IPS-18c (cell line): ENCODE measurements around the gene KRTAP2-4.
"Not testable (repeated sequence)": the region's sequence is repeated elsewhere in the genome, so short reads cannot be mapped to it uniquely, and the experiment has no call there.

Experiments used
- H3K4me3 ChIP-seq: 2 replicates; pipeline ENCODE4 v1.7.0; 2013; ENCODE audit warnings: low read depth, mild to moderate bottlenecking, low read length, moderate library complexity; ENCODE audit not compliant: insufficient read depth
- H3K9me3 ChIP-seq: one replicate; pipeline ENCODE4 v1.6.1; 2013; ENCODE audit warnings: mild to moderate bottlenecking, low read length, moderate library complexity; ENCODE audit not compliant: control insufficient read depth, insufficient read depth

The KRTAP2-4 gene

DNA sequence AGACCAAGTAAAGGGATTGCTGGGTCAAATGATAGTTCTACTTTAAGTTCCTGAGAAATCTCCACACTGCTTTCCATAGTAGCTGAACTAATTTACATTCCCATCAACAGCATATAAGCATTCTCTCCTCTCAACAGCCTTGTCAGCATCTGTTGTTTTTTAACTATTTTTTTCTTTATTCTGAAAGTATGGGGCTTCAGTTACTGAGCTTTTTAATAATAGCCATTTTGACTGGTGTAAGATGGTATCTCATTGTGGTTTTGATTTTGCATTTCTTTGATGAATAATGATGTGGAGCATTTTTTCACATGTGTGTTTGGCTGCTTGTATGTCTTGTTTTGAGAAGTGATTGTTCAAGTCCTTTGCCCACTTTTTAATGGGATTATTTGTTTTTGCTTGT lies 13.1 kb downstream of the KRTAP2-4 start:
- H3K4me3 ChIP-seq: no peak overlapping the region
- H3K9me3 ChIP-seq: no peaks in the 10 kb centered on the region

GRCh38 chr17:41049110-41049509 lies 16.6 kb downstream of the KRTAP2-4 start:
- Histone ChIP-seq H3K4me3 (no peak overlapping the region), H3K9me3 (no peaks in the 10 kb centered on the region)

DNA sequence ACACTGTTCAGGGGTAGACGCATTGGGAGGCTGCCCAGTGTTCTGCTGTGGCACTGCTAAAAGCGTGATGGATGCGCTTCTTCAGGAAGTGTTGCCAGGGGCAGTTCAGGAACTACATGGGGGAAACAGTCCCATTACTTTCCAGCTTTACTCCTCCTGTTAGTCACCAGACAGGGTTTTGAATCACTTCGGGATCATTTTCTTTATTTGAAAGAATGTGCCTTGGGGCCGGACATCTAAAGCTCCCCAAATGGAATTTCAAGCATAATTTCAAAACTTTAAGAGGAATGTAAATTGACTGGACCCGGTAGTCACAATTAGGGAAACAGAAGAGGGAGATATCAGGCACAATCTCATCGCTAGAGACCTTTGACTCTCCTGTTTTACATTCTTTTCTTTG lies 17.2 kb downstream of the KRTAP2-4 start:
- Histone ChIP-seq H3K9me3 (no peaks in the 10 kb centered on the region), H3K4me3 (no peak overlapping the region)

DNA sequence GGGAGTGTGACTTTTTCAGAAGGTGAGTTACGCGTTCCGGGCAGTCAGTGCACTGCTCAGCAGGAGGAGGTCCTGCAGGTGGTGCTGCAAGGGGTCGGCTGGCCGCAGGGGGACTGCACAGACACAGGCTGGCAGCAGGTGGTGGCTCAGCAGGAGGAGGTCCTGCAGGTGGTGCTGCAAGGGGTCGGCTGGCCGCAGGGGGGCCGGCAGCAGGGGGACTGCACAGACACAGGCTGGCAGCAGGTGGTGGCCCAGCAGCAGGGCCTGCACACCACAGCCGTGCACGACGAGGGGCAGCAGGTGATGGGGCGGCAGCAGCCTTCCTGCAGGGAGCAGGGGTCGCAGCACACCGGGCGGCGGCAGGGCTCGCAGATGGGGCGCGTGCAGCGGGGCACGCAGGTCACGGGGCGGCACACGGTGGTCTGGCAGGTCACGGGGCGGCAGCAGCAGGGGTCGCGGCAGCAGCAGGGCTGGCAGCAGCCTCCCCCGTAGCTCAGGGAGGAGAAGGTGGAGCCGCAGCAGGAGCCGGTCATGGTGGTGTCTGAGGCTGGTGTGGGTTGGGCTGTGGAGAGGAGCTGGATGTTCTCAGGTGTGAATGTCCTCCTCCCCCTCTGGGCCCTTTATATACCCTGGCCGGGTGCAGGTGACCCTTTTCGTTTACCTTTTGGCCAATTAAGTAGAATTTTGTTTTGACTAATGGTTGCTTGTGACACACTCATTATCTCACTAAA lies 18.8 kb downstream of the KRTAP2-4 start, which contains the start of gene KRTAP2-1:
KRTAP2-1 (minus strand) TSS at position 582 of the 731 bp plus-strand sequence; CDS start at position 533, 49 bp downstream.
- H3K9me3 ChIP-seq, H3K4me3 ChIP-seq: not testable (repeated sequence)

- no peak overlapping the region for H3K4me3 ChIP-seq
- H3K9me3 ChIP-seq: no peaks in the 10 kb centered on the region
These were observed 22.7 kb downstream of the KRTAP2-4 start for GRCh38 chr17:41042953-41043352.

DNA sequence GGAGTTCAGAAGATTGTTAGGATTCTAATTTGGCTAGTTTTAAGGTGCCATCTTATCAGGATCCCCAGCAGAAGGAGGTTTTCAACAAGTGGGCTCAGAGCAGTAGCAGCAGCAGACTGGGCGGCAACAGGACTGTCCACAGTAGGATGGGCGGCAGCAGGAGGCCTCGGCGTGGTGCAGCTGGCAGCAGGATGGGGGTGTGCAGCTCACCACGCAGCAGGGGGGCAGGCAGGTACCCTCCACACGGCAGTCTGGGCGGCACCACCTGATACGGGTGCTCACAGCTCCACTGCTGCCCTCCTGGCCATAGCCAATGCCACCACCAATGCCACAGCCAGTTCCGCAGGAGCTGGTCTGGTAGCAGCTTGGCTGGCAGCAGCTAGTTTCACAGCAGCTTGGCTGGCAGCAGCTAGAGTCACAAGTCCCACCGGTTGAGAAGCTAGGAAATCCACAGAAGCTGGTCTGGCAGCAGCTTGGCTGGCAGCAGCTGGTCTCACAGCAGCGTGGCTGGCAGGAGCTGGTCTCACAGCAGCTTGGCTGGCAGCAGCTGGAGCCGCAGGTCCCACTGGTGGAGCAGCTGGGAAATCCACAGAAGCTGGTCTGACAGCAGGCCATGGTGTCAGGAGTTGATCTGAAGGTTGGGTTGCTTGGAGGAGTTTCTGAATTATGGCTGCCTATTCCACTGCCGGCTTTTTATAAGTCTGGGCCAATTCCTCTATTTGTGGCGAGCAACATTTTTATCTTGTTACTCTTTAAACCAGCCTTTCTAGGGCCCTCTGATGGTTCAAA lies 24.7 kb downstream of the KRTAP2-4 start, which contains the start of gene KRTAP1-1:
KRTAP1-1 (minus strand) TSS at position 668 of the 789 bp plus-strand sequence; CDS start at position 615, 53 bp downstream.
- not testable (repeated sequence) for H3K4me3 ChIP-seq, H3K9me3 ChIP-seq

- no peak overlapping the region for H3K4me3 ChIP-seq
These were observed 27.8 kb downstream of the KRTAP2-4 start for GRCh38 chr17:41037853-41038350.

GRCh38 chr17:41034346-41034935 lies 31.2 kb downstream of the KRTAP2-4 start, which contains the start of gene KRTAP1-3:
KRTAP1-3 (minus strand) TSS chr17:41034874; CDS start chr17:41034821, 53 bp downstream.
- H3K9me3 ChIP-seq, H3K4me3 ChIP-seq: not testable (repeated sequence)

More at GRCh38 chr17:41037853-41038350, 27.8 kb downstream of the KRTAP2-4 start:
- H3K9me3 ChIP-seq: no peaks in the 10 kb centered on the region

DNA sequence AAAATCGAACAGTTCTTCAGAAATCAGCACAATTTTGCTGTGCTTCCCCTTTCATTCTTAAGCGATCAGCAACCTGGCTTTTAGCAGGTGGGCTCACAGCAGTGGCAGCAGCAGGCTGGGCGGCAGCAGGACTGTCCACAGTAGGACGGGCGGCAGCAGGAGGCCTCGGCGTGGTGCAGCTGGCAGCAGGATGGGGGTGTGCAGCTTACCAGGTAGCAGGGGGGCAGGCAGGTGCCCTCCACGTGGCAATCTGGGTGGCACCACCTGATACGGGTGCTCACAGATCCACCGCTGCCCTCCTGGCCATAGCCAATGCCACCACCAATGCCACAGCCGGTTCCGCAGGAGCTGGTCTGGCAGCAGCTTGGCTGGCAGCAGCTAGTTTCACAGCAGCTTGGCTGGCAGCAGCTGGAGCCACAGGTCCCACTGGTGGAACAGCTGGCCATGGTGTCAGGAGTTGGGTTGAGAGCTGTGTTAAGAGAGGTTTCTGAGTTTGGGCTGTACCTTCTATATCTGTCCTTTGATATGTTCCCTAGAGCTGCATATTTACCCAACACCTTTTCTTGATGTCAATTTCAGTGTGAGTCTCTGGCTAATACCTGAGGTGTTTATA lies 35.9 kb downstream of the KRTAP2-4 start, which contains the start of gene KRTAP1-4:
KRTAP1-4 (minus strand) TSS at position 563 of the 613 bp plus-strand sequence; CDS start at position 446, 117 bp downstream.
- no peak within 1 kb of the TSS for H3K4me3 ChIP-seq
- H3K9me3 ChIP-seq: no peaks in the 10 kb centered on the region

DNA sequence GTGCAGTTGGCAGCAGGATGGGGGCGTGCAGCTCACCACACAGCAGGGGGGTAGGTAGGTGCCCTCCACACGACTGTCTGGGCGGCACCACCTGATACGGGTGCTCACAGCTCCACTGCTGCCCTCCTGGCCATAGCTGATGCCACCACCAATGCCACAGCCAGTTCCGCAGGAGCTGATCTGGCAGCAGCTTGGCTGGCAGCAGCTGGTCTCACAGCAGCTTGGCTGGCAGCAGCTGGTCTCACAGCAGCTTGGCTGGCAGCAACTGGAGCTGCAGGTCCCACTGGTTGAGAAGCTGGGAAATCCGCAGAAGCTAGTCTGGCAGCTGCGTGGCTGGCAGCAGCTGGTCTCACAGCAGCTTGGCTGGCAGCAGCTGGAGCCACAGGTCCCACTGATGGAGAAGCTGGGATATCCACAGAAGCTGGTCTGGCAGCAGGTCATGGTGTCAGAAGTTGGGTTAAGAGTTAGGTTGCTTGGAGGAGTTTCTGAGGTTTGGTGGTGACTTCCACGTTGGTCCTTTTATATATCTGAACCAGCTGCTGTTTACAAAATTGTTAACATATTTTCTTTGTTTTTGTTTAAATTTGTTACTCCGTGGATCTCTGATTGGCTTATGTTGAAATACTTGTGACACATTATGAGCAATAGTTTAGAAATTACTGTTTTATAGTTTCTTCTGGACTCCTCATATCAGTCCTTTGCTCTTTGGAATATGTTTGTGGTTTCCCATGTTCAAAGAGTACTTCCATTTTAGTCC lies 38.8 kb downstream of the KRTAP2-4 start, which contains the start of gene KRTAP1-5:
KRTAP1-5 (minus strand) TSS at position 494 of the 757 bp plus-strand sequence; CDS start at position 441, 53 bp downstream.
- Histone ChIP-seq H3K4me3 (no peak within 1 kb of the TSS), H3K9me3 (no peaks in the 10 kb centered on the region)

DNA sequence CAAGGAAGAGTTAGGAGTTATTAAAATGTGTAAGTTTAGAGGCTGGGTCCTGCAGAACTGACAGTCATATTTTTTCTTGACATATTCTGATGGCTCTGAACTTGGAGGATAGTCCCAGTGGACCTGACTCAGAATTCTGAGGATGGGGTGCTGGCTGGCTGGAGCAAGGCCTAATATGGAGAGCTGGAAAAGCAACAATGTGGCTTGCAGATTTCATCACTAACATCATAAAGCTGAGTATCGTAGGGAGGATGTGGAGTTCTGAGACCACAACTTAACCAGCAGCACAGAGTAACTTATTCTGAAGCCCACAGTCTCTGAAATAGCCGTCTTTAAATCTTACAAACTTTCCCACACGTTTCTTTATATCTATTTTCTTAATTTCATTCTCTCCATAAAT lies 41.0 kb downstream of the KRTAP2-4 start:
- H3K4me3 ChIP-seq: no peak overlapping the region
- H3K9me3 ChIP-seq: no peaks in the 10 kb centered on the region

- Histone ChIP-seq H3K9me3 (no peaks in the 10 kb centered on the region), H3K4me3 (no peak overlapping the region)
These were observed 45.3 kb downstream of the KRTAP2-4 start for GRCh38 chr17:41020336-41020735.

GRCh38 chr17:41019415-41019814 lies 46.3 kb downstream of the KRTAP2-4 start:
- H3K9me3 ChIP-seq: no peaks in the 10 kb centered on the region
- H3K4me3 ChIP-seq: no peak overlapping the region

DNA sequence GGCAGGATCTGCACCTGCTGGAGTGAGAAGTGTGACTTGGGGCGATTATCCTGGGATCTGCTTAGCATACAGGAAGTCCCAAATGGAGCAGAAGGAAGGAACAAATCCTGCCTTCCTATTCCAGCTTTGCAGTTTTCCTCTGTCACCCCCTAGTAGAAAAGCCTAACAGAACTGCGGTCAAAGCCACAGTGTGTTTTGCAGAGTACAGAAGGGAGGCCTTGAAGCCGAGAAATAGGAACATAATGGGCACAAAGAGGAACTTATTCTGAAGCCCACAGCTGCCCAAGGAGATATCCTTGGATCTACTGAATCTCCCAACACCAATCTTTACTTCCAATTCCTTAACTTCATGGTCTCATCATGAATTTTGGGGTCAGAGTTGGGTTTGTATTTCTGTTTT lies 47.1 kb downstream of the KRTAP2-4 start:
- H3K4me3 ChIP-seq: no peak overlapping the region
- no peaks in the 10 kb centered on the region for H3K9me3 ChIP-seq

DNA sequence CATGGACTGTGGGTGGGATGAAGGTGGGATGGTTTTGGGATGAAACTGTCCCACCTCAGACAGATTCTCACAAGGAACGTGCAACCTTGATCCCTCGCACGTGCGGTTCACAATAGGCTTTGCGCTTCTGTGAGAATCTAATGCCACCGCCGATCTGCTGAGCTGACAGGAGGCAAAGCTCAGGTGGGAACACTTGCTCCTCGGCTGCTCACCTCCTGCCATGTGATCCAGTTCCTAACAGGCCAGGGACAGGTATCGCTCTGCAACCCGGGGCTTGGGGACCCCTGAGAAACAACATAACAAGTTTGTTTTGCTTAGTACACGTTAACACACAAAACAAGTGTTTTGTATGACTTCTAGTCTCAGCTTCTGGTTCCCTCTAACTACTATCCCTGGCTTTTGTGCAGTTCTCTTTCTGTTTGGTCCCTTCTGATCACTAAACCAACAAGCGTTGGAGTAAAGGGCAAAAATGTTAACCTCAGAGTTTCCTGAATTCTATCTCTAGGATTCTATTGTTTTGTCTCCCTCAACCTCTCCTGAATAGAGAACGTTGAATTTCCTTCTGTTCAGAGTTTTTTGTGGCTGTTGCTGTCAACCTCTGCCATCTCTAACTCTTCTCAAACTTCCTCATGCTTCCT lies 49.0 kb downstream of the KRTAP2-4 start:
- H3K9me3 ChIP-seq: no peaks in the 10 kb centered on the region
- no peak overlapping the region for H3K4me3 ChIP-seq

DNA sequence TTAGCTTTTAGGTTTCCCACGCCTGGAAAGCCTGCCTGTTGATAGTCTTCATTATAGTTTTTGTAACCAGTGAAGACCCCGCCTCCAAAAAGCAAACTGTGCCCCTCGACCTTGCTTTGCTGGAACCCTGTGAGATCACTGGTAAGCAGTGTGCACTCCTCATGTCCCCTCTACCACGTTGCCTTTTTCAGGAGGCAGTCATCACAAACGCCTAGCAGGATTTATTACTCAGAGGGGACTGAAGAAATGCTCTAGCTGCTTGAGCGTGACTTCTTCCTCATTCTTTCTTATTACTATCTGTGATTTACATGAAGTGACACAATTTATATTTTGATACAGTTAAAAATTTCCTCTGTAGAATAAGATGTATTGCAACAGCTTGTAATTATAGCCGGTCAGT lies 50.2 kb downstream of the KRTAP2-4 start:
- H3K9me3 ChIP-seq: no peaks in the 10 kb centered on the region
- no peak overlapping the region for H3K4me3 ChIP-seq
